T-helper 2 cell treated with Interferon-gamma antibody and Interleukin-4, amounts not matched to agents 100 ng/mL and 5 ng/mL, for 36 hours (primary cell): ENCODE measurements around the gene CYP46A1. TPM values are rescaled to one million over a fixed set of nuclear protein-coding genes. Genes with fewer than 3 reads are reported as not detected.

Experiments used
- total RNA-seq: library from RNA; stranded (reverse); gene quantifications from 2 replicates; pipeline ENCODE4 v1.2.3, GENCODE V29; 2022

Gene CYP46A1
- total RNA-seq, 1 donor from 2014 or later = 0.09 TPM

Other genes with a start within 250 kb of the CYP46A1 start
- 49.4 and 52.9 TPM in 2 replicates for gene SETD3, start 203.4 kb upstream of the CYP46A1 start, total RNA-seq
- gene CCNK, start 202.9 kb upstream of the CYP46A1 start, total RNA-seq = 74.8 and 77.8 TPM in 2 replicates
- gene CCDC85C, start 80.1 kb upstream of the CYP46A1 start, total RNA-seq = 6.3 and 9.5 TPM in 2 replicates
- gene HHIPL1, start 39.2 kb upstream of the CYP46A1 start, total RNA-seq = 0.02 TPM in 1 of 2 replicates, not detected in the other
- 0.30 and 0.39 TPM in 2 replicates for gene EML1, start 109.1 kb downstream of the CYP46A1 start, total RNA-seq